Muscle of leg (tissue), 11 donors: ENCODE results near the gene ESRRB. TPM values are rescaled to one million over a fixed set of nuclear protein-coding genes. Genes with fewer than 3 reads are reported as not detected.

Experiments
- DNase-seq: peaks from one replicate; pipeline ENCODE4 v3.0.0; 2013
- H3K27ac ChIP-seq: one replicate; pipeline ENCODE4 v1.5.1; 2013; ENCODE audit warnings: mild to moderate bottlenecking, low read length, control low read depth
- H3K27me3 ChIP-seq: one replicate; pipeline ENCODE4 v1.6.1; 2013; ENCODE audit warnings: low read length; ENCODE audit not compliant: control insufficient read depth, insufficient read depth
- H3K36me3 ChIP-seq: one replicate; pipeline ENCODE4 v1.6.1; 2013; ENCODE audit warnings: low read length; ENCODE audit not compliant: control insufficient read depth, insufficient read depth
- H3K4me1 ChIP-seq: one replicate; pipeline ENCODE4 v1.6.1; 2013; ENCODE audit warnings: low read length; ENCODE audit not compliant: control insufficient read depth, insufficient read depth
- H3K4me3 ChIP-seq: one replicate; pipeline ENCODE4 v1.5.1; 2013; ENCODE audit warnings: low read length, control low read depth
- H3K9me3 ChIP-seq: replicated peaks from 2 replicates; pipeline ENCODE4 v1.6.1; 2013; ENCODE audit warnings: low read depth, low read length; ENCODE audit not compliant: control insufficient read depth
- WGBS: methylation state at CpG from one replicate; pipeline ENCODE4 v1.1.5; 2013; ENCODE audit warnings: missing lambda C conversion rate; ENCODE audit not compliant: insufficient coverage; 5-methylcytosine and 5-hydroxymethylcytosine counted together
- polyA plus RNA-seq, 8 donors: library from polyadenylated mRNA; unstranded; fragments of 120-200 nt; gene quantifications; one replicate each; pipeline versions ENCODE4 v1.2.1 to v1.2.3, GENCODE V29; 2013; ENCODE audit warnings: inconsistent platforms in 1 of 8, low replicate concordance in 1 of 8; ENCODE audit not compliant: insufficient read length in 8 of 8, insufficient read depth in 1 of 8
- total RNA-seq: library from RNA; stranded (reverse); fragments of 120-200 nt; gene quantifications from one replicate; pipeline ENCODE4 v1.2.4, GENCODE V29; 2013

The ESRRB gene
- total and polyA plus RNA-seq, 9 donors: 1.9 to 3.8 (median 3.3) TPM

GRCh38 chr14:76551116-76551515 lies 175.2 kb downstream of the ESRRB start:
- WGBS: no CpG with 5 or more reads among the region's 2 CpGs
- H3K4me3 ChIP-seq: no peak overlapping the region
- H3K9me3 ChIP-seq: no peaks in the 10 kb centered on the region
- H3K36me3 ChIP-seq: no peaks in the 10 kb centered on the region
- DNase-seq: no peak
- H3K27ac ChIP-seq: no peak overlapping the region
- peaks cover 3% of the 10 kb centered on the region for H3K4me1 ChIP-seq
- no peaks in the 10 kb centered on the region for H3K27me3 ChIP-seq

Other genes starting within 250 kb of the ESRRB start
- gene GPATCH2L, start 224.2 kb upstream of the ESRRB start, total RNA-seq: 29.4 TPM
- 10 to 100 TPM; 11.6 to 24.0 (median 18.2) TPM for gene GPATCH2L, start 224.2 kb upstream of the ESRRB start, polyA plus RNA-seq